GM20000 (cell line): ENCODE measurements around the gene MIEF2.

Source experiments
- DNase-seq: peaks from one replicate; pipeline ENCODE4 v3.0.0; 2012; ENCODE audit warnings: low spot score
- TF ChIP-seq, protein P1 (sequence below): IDR thresholded peaks from 2 replicates; pipeline ENCODE4 v1.5.1; 2012; ENCODE audit warnings: mild to moderate bottlenecking, control low read depth; ENCODE audit errors: extremely low read depth, missing control alignments

The MIEF2 gene

DNA sequence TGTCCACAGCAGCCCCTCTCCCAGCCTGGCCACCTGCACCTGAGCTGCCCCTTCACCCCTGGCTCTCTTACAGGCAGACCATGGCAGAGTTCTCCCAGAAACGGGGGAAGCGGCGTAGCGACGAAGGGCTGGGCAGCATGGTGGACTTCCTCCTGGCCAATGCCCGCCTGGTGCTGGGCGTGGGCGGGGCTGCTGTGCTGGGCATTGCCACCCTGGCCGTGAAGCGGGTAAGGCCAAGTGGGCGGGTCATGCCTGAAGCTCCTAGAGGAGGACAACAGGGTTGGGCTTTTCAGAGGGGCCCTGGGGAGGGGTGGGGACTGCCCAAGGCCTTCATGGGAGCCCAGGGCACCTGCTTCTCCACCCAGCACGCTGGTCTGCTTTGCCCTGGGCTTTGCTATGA is 2.2 kb downstream of the MIEF2 start:
- DNase-seq: no peak
- TF ChIP-seq, protein P1, sequence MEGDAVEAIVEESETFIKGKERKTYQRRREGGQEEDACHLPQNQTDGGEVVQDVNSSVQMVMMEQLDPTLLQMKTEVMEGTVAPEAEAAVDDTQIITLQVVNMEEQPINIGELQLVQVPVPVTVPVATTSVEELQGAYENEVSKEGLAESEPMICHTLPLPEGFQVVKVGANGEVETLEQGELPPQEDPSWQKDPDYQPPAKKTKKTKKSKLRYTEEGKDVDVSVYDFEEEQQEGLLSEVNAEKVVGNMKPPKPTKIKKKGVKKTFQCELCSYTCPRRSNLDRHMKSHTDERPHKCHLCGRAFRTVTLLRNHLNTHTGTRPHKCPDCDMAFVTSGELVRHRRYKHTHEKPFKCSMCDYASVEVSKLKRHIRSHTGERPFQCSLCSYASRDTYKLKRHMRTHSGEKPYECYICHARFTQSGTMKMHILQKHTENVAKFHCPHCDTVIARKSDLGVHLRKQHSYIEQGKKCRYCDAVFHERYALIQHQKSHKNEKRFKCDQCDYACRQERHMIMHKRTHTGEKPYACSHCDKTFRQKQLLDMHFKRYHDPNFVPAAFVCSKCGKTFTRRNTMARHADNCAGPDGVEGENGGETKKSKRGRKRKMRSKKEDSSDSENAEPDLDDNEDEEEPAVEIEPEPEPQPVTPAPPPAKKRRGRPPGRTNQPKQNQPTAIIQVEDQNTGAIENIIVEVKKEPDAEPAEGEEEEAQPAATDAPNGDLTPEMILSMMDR: no peak

DNA sequence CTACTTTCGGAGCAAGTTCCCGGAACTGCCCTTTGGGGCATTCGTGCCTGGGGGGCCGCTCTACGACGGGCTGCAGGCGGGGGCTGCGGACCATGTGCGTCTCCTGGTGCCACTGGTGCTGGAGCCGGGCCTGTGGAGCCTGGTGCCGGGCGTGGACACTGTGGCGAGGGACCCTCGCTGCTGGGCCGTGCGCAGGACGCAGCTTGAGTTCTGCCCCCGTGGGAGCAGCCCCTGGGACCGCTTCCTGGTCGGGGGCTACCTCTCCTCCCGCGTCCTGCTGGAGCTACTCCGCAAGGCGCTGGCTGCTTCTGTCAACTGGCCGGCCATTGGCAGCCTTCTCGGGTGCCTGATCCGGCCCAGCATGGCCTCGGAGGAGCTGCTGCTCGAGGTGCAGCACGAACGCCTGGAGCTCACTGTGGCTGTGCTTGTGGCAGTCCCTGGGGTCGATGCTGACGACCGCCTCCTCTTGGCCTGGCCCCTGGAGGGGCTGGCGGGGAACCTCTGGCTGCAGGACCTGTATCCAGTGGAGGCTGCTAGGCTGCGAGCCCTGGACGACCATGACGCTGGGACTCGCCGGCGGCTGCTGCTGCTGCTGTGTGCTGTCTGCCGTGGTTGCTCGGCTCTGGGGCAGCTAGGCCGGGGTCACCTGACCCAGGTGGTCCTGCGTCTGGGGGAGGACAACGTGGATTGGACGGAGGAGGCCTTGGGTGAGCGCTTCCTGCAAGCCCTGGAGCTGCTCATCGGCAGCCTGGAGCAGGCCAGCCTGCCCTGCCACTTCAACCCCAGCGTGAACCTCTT is 3.6 kb downstream of the MIEF2 start:
- TF ChIP-seq, protein P1: no peak
- DNase-seq: no peak

DNA sequence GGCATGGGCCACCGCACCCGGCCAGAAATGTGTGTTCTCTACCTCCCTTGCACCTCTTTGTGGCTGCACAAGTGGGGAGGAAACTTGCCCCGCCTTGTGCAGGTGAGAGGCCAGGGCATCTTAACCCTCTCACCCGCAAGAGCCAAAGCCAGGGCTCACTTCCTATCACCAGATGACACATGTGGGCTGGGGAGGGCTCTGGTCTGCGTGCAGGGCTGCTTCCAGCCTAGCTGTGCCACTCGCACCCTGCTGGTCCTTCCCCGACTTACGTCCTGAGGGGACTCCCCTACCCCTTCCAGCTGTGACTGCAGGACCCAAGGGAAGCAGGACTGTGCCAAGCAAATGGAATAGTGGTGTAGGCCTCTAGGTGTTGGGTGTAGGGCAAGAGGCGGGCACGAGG is 6.9 kb downstream of the MIEF2 start:
- TF ChIP-seq, protein P1: no peak

DNA sequence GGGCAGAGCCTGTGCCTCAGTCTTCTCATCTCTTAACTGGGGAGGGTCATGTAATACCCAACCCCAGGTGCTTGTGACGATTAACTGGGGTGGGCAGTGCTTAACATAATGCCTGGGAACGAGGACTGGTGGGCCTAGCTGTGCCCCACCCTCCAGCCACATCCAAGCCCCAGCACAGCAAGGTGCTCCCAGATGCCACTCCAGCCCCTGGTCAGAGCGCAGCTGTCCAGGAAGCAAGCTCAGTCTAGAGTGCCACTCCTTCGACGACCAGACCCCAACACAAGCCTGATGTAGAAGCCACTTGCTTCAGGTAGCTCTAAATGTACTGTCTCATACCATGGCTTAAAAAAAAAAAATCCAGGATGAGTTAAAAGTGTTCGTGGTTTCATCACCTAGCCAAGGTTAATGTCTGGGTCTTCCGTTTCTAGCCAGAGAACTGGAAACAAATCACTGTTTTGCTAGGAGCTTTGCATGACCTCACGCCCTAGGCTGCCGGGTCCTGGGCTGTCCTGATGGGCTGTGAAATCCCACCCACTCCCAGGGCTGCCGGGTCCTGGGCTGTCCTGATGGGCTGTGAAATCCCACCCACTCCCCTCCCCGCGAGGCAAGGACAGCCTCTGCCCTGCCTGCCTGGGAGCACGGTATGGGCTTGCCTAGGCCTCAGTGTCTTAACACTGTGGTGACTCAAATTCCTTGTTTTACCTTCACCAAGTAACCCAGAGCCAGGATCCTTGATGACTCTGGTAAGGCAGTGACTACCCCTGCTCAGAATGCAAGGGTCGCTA is 7.7 kb downstream of the MIEF2 start:
- no peak for DNase-seq
- TF ChIP-seq, protein P1: no peak

More for the DNA sequence above, 6.9 kb downstream of the MIEF2 start:
- DNase-seq: no peak

GRCh38 chr17:18270046-18270931 is 9.8 kb downstream of the MIEF2 start:
- DNase-seq: no peak
- TF ChIP-seq, protein P1: no peak

GRCh38 chr17:18277076-18277475 is 16.6 kb downstream of the MIEF2 start:
- TF ChIP-seq, protein P1: no peak
- DNase-seq: no peak

- TF ChIP-seq, protein P1: no peak
- DNase-seq: no peak
Observed at GRCh38 chr17:18278867-18279266, 18.4 kb downstream of the MIEF2 start.
